Stimulated activated CD8-positive, alpha-beta memory T cell treated with anti-CD3 and anti-CD28 coated beads, Interleukin-2, amount 100 ng/mL, for 48 hours (primary cell): Measurements from ENCODE around the gene SLC1A1.
"Not testable (repeated sequence)": the region's sequence is repeated elsewhere in the genome, so short reads cannot be mapped to it uniquely, and the experiment has no call there.

Experiments used
- DNase-seq, 2 donors: peaks; one replicate each; pipeline ENCODE4 v3.0.0-alpha.2; 2020; ENCODE audit warnings: low read depth in 2 of 2

Gene SLC1A1

GRCh38 chr9:4541856-4542255 is 51.6 kb downstream of the SLC1A1 start:
- DNase-seq: no peak

- DNase-seq: not testable (repeated sequence)
Observed at GRCh38 chr9:4544714-4545113, 54.4 kb downstream of the SLC1A1 start.

GRCh38 chr9:4547016-4547415 is 56.7 kb downstream of the SLC1A1 start:
- DNase-seq: no peak

GRCh38 chr9:4548811-4549725 is 58.8 kb downstream of the SLC1A1 start:
- DNase-seq: peak in 1 of 2 donors; percentile 3

GRCh38 chr9:4549751-4550295 is 59.6 kb downstream of the SLC1A1 start:
- no peak for DNase-seq

GRCh38 chr9:4550777-4551484 is 60.7 kb downstream of the SLC1A1 start:
- DNase-seq: no peak

- DNase-seq: no peak
Observed at GRCh38 chr9:4553951-4554381, 63.7 kb downstream of the SLC1A1 start.

GRCh38 chr9:4555236-4555635 is 65.0 kb downstream of the SLC1A1 start:
- DNase-seq: no peak

GRCh38 chr9:4558371-4558998 is 68.2 kb downstream of the SLC1A1 start:
- DNase-seq: no peak

- no peak for DNase-seq
Observed at GRCh38 chr9:4559261-4560182, 69.3 kb downstream of the SLC1A1 start.

- no peak for DNase-seq
Observed at GRCh38 chr9:4563105-4563504, 72.8 kb downstream of the SLC1A1 start.

- no peak for DNase-seq
Observed at GRCh38 chr9:4566806-4567205, 76.5 kb downstream of the SLC1A1 start.

GRCh38 chr9:4567601-4568000 is 77.3 kb downstream of the SLC1A1 start:
- no peak for DNase-seq

- DNase-seq: no peak
Observed at GRCh38 chr9:4569101-4569500, 78.8 kb downstream of the SLC1A1 start.

GRCh38 chr9:4572184-4572826 is 82.0 kb downstream of the SLC1A1 start:
- no peak for DNase-seq

- DNase-seq: no peak
Observed at GRCh38 chr9:4573176-4573575, 82.9 kb downstream of the SLC1A1 start.

GRCh38 chr9:4573634-4574389 is 83.5 kb downstream of the SLC1A1 start:
- no peak for DNase-seq

GRCh38 chr9:4574657-4575243 is 84.5 kb downstream of the SLC1A1 start:
- DNase-seq: no peak

- no peak for DNase-seq
Observed at GRCh38 chr9:4575997-4576396, 85.7 kb downstream of the SLC1A1 start.
